Prostate gland (tissue), 2 donors: ENCODE results near the gene PTP4A1.

Source experiments
- CTCF ChIP-seq, 4 experiments: fragments of 200-600 bp in 2 of 4; fragments of 450-650 bp in 2 of 4; sonication (generic) in 2 of 4; IDR thresholded peaks; 1 replicate in 3 of 4; 2 replicates in 1 of 4; pipeline ENCODE4 v1.5.1; 2016 to 2019; ENCODE audit warnings: antibody characterized with exemption in 4 of 4, mild to moderate bottlenecking in 2 of 4, moderate library complexity in 2 of 4
- POLR2AphosphoS5 ChIP-seq: sonication (generic); formaldehyde crosslinking; IDR thresholded peaks from one replicate; pipeline ENCODE4 v1.6.1; 2017; ENCODE audit warnings: antibody characterized with exemption

DNA sequence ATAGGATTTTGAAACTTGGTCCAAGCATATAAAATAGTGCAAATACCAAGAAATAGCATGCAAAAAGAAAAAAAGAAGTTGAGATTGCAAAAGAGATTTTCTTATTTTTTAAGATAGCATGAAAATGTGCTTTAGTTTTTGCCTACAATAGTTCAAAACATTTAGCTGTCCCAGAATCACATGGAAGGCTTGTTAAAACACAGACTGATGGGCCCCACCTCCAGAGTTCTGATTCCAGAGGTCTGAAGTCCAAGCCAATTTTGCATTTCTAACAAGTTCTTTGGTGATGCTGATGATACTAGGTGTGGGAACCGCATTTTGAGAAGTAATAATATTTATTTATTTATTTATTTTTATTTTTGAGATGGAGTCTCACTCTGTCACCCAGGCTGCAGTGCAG is 33.7 kb upstream of the PTP4A1 start:
- TF ChIP-seq CTCF (IDR thresholded peaks at IDR 0.05) (no peak), POLR2AphosphoS5 (no peak)
